Progenitor cell of endocrine pancreas (in vitro differentiated cells): Measurements from ENCODE around the gene NDUFV3. TPM values are rescaled to one million over a fixed set of nuclear protein-coding genes. Genes with fewer than 3 reads are reported as not detected.

ENCODE experiments used
- DNase-seq: peaks from one replicate; pipeline ENCODE4 v3.0.0; 2021; ENCODE audit warnings: low spot score; ENCODE audit not compliant: unreplicated experiment
- H3K27ac Mint-ChIP-seq: 2 replicates; pipeline ENCODE4 v1.8.0; 2021; ENCODE audit warnings: mild to moderate bottlenecking, moderate library complexity, mixed read lengths
- H3K27me3 Mint-ChIP-seq: 2 replicates; pipeline ENCODE4 v1.8.0; 2021; ENCODE audit warnings: mixed read lengths
- H3K36me3 Mint-ChIP-seq: 2 replicates; pipeline ENCODE4 v1.8.0; 2022; ENCODE audit warnings: mixed read lengths; ENCODE audit not compliant: insufficient read depth
- H3K4me1 Mint-ChIP-seq: 2 replicates; pipeline ENCODE4 v1.8.0; 2021; ENCODE audit warnings: low read depth, mixed read lengths
- H3K4me3 Mint-ChIP-seq: 2 replicates; pipeline ENCODE4 v1.8.0; 2021; ENCODE audit warnings: low read depth, mild to moderate bottlenecking, moderate library complexity, mixed read lengths
- H3K9me3 Mint-ChIP-seq: 2 replicates; pipeline ENCODE4 v1.8.0; 2021; ENCODE audit warnings: low read depth, mixed read lengths
- CTCF ChIP-seq: fragments of 200-600 bp; sonication (generic); IDR thresholded peaks from one replicate; pipeline ENCODE4 v1.5.0; 2021; ENCODE audit warnings: antibody characterized with exemption, mild to moderate bottlenecking; ENCODE audit not compliant: unreplicated experiment
- total RNA-seq: library from RNA; stranded (reverse); gene quantifications from 2 replicates; pipeline ENCODE4 v1.2.1, GENCODE V29; 2021

NDUFV3 gene
- total RNA-seq, 1 donor from 2014 or later, result 31.2 TPM

GRCh38 chr21:42854246-42855010, 38.7 kb upstream of the NDUFV3 start:
- no peaks in the 10 kb centered on the region for H3K9me3 Mint-ChIP-seq
- H3K27me3 Mint-ChIP-seq, result no peaks in the 10 kb centered on the region
- no peaks in the 10 kb centered on the region for H3K4me1 Mint-ChIP-seq
- H3K4me3 Mint-ChIP-seq, result no peak overlapping the region
- TF ChIP-seq CTCF, result no peak
- H3K36me3 Mint-ChIP-seq, result peaks cover 22% of the 10 kb centered on the region
- no peak for DNase-seq
- H3K27ac Mint-ChIP-seq, result no peak overlapping the region

GRCh38 chr21:42855171-42855936, 37.8 kb upstream of the NDUFV3 start:
- Mint-ChIP-seq H3K4me1 (no peaks in the 10 kb centered on the region), H3K9me3 (no peaks in the 10 kb centered on the region), H3K36me3 (peaks cover 19% of the 10 kb centered on the region), H3K27me3 (no peaks in the 10 kb centered on the region), H3K27ac (no peak overlapping the region), H3K4me3 (no peak overlapping the region)
- no peak for TF ChIP-seq CTCF
- DNase-seq, result no peak

GRCh38 chr21:42855937-42856335, 37.2 kb upstream of the NDUFV3 start:
- Mint-ChIP-seq H3K36me3 (peaks cover 19% of the 10 kb centered on the region), H3K4me1 (no peaks in the 10 kb centered on the region), H3K27ac (no peak overlapping the region), H3K4me3 (no peak overlapping the region), H3K9me3 (no peaks in the 10 kb centered on the region), H3K27me3 (no peaks in the 10 kb centered on the region)
- TF ChIP-seq CTCF, result no peak
- DNase-seq, result no peak

- no peak overlapping the region for H3K4me3 Mint-ChIP-seq
These were observed 35.9 kb upstream of the NDUFV3 start for GRCh38 chr21:42857216-42857615.

More at GRCh38 chr21:42857216-42857615, 35.9 kb upstream of the NDUFV3 start:
- no peaks in the 10 kb centered on the region for H3K4me1 Mint-ChIP-seq
- H3K9me3 Mint-ChIP-seq, result no peaks in the 10 kb centered on the region
- H3K27ac Mint-ChIP-seq, result no peak overlapping the region
- H3K27me3 Mint-ChIP-seq, result no peaks in the 10 kb centered on the region
- DNase-seq, result no peak
- peaks cover 15% of the 10 kb centered on the region for H3K36me3 Mint-ChIP-seq
- no peak for TF ChIP-seq CTCF
